ENCODE measurements around the gene GALNT16. TPM values are rescaled to one million over a fixed set of nuclear protein-coding genes. Genes with fewer than 3 reads are reported as not detected.
"Not testable (repeated sequence)": the region's sequence is repeated elsewhere in the genome, so short reads cannot be mapped to it uniquely, and the experiment has no call there.

GALNT16 gene
- total RNA-seq, 4 donors from 2014 or later, result 2.5 to 11.3 (median 2.8) TPM

DNA sequence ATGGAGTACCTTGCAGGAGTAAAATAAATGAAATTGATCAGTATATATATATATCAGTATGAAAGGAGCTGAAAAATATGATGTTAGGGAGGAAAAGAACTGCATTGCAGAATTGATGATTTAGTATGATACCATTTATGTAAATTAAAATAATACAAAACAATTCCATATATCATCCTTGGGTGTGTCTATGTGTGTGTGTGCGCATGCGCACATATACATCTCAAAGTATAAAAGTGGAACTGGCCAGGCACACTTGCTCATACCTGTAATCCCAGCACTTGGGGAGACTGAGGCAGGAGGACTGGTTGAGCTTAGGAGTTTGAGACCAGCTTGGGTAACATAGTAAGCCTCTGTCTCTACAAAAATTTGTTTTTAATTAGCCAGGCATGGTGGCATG is 15.4 kb downstream of the GALNT16 start:
- no peak for TF ChIP-seq POLR2AphosphoS5 (IDR thresholded peaks at IDR 0.05)
- TF ChIP-seq, protein P1, sequence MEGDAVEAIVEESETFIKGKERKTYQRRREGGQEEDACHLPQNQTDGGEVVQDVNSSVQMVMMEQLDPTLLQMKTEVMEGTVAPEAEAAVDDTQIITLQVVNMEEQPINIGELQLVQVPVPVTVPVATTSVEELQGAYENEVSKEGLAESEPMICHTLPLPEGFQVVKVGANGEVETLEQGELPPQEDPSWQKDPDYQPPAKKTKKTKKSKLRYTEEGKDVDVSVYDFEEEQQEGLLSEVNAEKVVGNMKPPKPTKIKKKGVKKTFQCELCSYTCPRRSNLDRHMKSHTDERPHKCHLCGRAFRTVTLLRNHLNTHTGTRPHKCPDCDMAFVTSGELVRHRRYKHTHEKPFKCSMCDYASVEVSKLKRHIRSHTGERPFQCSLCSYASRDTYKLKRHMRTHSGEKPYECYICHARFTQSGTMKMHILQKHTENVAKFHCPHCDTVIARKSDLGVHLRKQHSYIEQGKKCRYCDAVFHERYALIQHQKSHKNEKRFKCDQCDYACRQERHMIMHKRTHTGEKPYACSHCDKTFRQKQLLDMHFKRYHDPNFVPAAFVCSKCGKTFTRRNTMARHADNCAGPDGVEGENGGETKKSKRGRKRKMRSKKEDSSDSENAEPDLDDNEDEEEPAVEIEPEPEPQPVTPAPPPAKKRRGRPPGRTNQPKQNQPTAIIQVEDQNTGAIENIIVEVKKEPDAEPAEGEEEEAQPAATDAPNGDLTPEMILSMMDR (IDR thresholded peaks at IDR 0.05), result no peak
- no peak for TF ChIP-seq EP300 (IDR thresholded peaks at IDR 0.05; ENCODE audit: low read depth)
- TF ChIP-seq POLR2A (IDR thresholded peaks at IDR 0.05), result no peak
- no peaks in the 10 kb centered on the region for H3K27me3 ChIP-seq
- no peak overlapping the region for H3K4me3 ChIP-seq
- DNase-seq, result no peak
- no peaks in the 10 kb centered on the region for H3K36me3 ChIP-seq
- H3K4me1 ChIP-seq, result no peaks in the 10 kb centered on the region
- 86 to 98% methylated on average over 2 of the region's 2 CpGs for WGBS, 2 donors (ENCODE audit: low coverage in 1 of 2)
- intact Hi-C loops (cut with DNase I; ENCODE audit: low total_unique reads), result no loop called here
- no peaks in the 10 kb centered on the region for H3K9me3 ChIP-seq
- in situ Hi-C loops (cut with MboI; ENCODE audit: low pct_ligation_motif_present in 1 of 4, low pct_unique_long_range_greater_than_20kb in 1 of 4, low sequenced_read_pairs in 3 of 4), result no loop called here
- H3K27ac ChIP-seq, result no peak overlapping the region

DNA sequence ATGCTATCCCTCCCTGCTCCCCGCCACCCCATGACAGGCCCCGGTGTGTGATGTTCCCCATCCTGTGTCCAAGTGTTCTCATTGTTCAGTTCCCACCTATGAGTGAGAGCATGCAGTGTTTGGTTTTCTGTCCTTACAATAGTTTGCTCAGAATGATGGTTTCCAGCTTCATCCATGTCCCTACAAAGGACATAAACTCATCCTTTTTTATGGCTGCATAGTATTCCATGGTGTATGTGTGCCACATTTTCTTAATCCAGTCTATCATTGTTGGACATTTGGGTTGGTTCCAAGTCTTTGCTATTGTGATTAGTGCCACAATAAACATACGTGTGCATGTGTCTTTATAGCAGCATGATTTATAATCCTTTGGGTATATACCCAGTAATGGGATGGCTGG is 17.4 kb downstream of the GALNT16 start:
- H3K4me3 ChIP-seq; H3K36me3 ChIP-seq; H3K9me3 ChIP-seq; DNase-seq; H3K27ac ChIP-seq; intact Hi-C loops (cut with DNase I; ENCODE audit: low total_unique reads); in situ Hi-C loops (cut with MboI; ENCODE audit: low pct_ligation_motif_present in 1 of 4, low pct_unique_long_range_greater_than_20kb in 1 of 4, low sequenced_read_pairs in 3 of 4); H3K27me3 ChIP-seq; H3K4me1 ChIP-seq: not testable (repeated sequence)
- WGBS, 2 donors (ENCODE audit: low coverage in 1 of 2), result 89 to 100% methylated on average over 2 to 3 of the region's 3 CpGs

DNA sequence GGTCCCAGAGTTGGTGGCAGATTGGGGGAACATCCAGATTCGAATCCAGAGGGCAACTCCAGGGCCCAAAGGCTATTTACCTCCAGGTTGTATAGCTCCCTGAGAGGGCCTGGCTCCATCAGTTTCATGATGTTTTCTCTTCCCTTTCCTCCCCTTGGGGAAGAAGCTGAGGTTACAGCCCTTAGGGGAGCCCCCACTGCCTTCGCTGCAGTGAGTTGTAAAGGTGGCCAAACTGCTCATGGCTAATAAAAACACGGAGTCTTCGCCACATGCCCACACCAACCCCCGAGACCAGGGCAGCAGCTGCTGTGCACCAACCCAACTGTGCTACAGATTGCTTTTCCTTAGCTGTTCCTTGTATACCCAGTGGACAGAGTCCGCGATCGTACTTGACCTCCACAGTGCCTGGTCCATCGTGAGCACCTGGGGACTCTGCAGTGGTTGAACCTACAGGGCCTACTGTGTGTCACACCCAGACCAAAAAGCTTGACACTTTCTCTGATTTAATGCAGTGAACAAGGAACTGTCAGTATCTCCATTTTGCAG is 20.9 kb downstream of the GALNT16 start:
- H3K9me3 ChIP-seq, result no peaks in the 10 kb centered on the region
- intact Hi-C loops (cut with DNase I; ENCODE audit: low total_unique reads) (no loop called here), in situ Hi-C loops (cut with MboI; ENCODE audit: low pct_ligation_motif_present in 1 of 4, low pct_unique_long_range_greater_than_20kb in 1 of 4, low sequenced_read_pairs in 3 of 4) (no loop called here)
- 83 to 85% methylated on average over 1 to 9 of the region's 9 CpGs for WGBS, 2 donors (ENCODE audit: low coverage in 1 of 2)
- no peaks in the 10 kb centered on the region for H3K36me3 ChIP-seq
- no peaks in the 10 kb centered on the region for H3K27me3 ChIP-seq
- no peak for DNase-seq
- H3K4me3 ChIP-seq, result no peak overlapping the region
- H3K27ac ChIP-seq, result no peak overlapping the region
- no peaks in the 10 kb centered on the region for H3K4me1 ChIP-seq
- TF ChIP-seq, protein P1 (IDR thresholded peaks at IDR 0.05), result no peak
- TF ChIP-seq POLR2AphosphoS5 (IDR thresholded peaks at IDR 0.05), result no peak
- no peak for TF ChIP-seq EP300 (IDR thresholded peaks at IDR 0.05; ENCODE audit: low read depth)
- no peak for TF ChIP-seq POLR2A (IDR thresholded peaks at IDR 0.05)

DNA sequence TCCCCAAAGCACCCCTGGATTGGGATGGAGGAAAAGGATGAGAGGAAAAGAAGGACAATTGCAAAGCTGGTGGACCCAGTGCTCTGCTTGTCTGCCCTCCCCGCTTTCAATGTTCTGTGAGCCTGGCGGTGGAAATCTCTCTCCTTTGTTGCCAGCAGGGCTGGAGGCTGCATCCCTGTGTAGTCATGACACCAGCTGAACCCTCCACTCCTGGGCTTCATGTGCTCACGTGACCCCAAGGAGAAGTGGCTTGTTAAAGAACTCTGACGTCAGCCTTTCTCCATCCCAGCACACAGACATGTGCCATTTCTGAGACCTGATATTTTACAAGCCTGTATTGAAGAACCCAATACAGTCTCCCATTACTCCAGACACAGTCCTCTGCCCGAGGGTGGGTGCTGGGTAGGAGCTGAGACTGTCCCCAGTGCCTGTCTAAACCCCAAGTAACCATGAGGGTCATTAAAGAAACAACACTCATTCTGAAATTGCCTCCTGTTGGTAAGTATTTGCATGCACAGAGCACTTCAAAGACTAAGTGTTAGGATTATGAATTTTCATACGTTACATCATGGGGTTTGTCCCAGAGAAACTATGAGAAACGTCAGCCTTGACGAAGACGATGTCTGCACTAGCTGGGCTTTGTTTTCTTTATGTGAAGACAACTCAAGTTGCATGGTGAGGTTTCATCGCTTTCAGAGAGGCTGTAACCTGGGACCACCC is 21.7 kb downstream of the GALNT16 start:
- Histone ChIP-seq H3K27ac (no peak overlapping the region), H3K27me3 (no peaks in the 10 kb centered on the region), H3K4me3 (no peak overlapping the region), H3K36me3 (no peaks in the 10 kb centered on the region), H3K4me1 (no peaks in the 10 kb centered on the region), H3K9me3 (no peaks in the 10 kb centered on the region)
- no peak for TF ChIP-seq EP300 (IDR thresholded peaks at IDR 0.05; ENCODE audit: low read depth)
- TF ChIP-seq, protein P1 (IDR thresholded peaks at IDR 0.05), result no peak
- TF ChIP-seq POLR2AphosphoS5 (IDR thresholded peaks at IDR 0.05), result no peak
- no peak for TF ChIP-seq POLR2A (IDR thresholded peaks at IDR 0.05)
- in situ Hi-C loops (cut with MboI; ENCODE audit: low pct_ligation_motif_present in 1 of 4, low pct_unique_long_range_greater_than_20kb in 1 of 4, low sequenced_read_pairs in 3 of 4), result no loop called here
- intact Hi-C loops (cut with DNase I; ENCODE audit: low total_unique reads), result no loop called here
- 63 to 78% methylated on average over 5 to 10 of the region's 10 CpGs for WGBS, 2 donors (ENCODE audit: low coverage in 1 of 2)
- no peak for DNase-seq

Data from transverse colon (tissue), 4 donors.